Measurements from ENCODE around the gene HAUS2.

HAUS2 gene

GRCh38 chr15:42608110-42608531 lies 59.5 kb downstream of the HAUS2 start:
- H3K4me3 ChIP-seq (replicated peaks; ENCODE audit: low read depth, low read length): no peak overlapping the region
- TF ChIP-seq, protein P1, sequence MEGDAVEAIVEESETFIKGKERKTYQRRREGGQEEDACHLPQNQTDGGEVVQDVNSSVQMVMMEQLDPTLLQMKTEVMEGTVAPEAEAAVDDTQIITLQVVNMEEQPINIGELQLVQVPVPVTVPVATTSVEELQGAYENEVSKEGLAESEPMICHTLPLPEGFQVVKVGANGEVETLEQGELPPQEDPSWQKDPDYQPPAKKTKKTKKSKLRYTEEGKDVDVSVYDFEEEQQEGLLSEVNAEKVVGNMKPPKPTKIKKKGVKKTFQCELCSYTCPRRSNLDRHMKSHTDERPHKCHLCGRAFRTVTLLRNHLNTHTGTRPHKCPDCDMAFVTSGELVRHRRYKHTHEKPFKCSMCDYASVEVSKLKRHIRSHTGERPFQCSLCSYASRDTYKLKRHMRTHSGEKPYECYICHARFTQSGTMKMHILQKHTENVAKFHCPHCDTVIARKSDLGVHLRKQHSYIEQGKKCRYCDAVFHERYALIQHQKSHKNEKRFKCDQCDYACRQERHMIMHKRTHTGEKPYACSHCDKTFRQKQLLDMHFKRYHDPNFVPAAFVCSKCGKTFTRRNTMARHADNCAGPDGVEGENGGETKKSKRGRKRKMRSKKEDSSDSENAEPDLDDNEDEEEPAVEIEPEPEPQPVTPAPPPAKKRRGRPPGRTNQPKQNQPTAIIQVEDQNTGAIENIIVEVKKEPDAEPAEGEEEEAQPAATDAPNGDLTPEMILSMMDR (IDR thresholded peaks at IDR 0.05; ENCODE audit: low read length, missing control alignments): no peak
- DNase-seq (ENCODE audit: low read depth): no peak

DNA sequence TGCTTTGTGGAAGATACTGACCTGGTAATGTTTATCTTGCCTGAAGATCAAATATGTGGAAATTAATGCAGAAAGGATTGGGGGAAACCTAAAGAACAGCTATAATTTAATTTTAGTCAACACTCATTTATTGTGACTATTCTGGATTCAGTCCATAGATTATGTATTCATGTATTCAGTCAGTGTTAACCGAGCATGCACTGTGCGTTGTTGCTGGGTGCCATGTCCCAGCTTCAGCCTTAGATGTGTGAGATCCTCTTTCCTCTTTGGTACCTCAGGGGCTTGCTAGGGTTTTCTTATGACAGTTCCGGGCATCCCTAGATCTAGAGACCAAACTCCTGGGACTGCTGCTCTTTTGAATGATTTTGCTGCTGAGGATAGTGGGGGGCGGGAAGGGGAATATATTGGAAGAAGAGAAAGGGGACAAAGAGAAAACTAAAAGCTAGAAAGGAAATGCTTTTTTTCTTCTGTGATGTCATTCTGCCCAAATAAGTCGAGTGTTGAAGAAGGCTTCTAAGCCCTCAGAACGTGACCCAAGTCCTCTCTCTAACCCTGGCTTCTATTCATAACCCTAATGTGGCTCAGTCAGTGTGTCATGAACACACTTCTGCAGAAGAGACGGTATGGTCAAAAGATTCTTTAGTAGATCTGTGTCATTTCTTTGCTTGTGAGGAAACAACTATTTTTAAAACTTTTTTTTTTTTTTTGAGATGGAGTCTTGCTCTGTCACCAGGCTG lies 60.3 kb downstream of the HAUS2 start:
- DNase-seq (ENCODE audit: low read depth): no peak
- H3K4me3 ChIP-seq (replicated peaks; ENCODE audit: low read depth, low read length): no peak overlapping the region
- TF ChIP-seq, protein P1 (IDR thresholded peaks at IDR 0.05; ENCODE audit: low read length, missing control alignments): no peak

DNA sequence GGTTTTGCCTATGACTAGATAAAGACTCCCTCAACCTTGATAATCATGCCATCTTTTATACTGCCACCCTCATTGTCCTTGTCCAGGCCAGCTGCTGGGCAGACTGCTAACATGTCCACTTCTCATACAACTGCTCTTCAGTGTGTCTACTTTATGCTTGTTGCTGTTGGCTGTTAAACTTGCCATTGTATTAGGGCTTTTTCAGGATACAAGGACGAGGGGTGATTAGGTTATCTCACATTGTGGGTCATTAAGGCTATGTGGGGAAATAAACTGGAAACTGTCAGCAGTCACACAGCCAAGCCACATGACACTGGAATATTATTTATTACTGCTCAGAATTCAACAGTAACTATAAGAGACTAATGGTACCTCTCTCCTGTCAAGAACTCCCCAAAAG lies 62.9 kb downstream of the HAUS2 start:
- TF ChIP-seq, protein P1 (IDR thresholded peaks at IDR 0.05; ENCODE audit: low read length, missing control alignments): no peak
- DNase-seq (ENCODE audit: low read depth): no peak
- H3K4me3 ChIP-seq (replicated peaks; ENCODE audit: low read depth, low read length): no peak overlapping the region

DNA sequence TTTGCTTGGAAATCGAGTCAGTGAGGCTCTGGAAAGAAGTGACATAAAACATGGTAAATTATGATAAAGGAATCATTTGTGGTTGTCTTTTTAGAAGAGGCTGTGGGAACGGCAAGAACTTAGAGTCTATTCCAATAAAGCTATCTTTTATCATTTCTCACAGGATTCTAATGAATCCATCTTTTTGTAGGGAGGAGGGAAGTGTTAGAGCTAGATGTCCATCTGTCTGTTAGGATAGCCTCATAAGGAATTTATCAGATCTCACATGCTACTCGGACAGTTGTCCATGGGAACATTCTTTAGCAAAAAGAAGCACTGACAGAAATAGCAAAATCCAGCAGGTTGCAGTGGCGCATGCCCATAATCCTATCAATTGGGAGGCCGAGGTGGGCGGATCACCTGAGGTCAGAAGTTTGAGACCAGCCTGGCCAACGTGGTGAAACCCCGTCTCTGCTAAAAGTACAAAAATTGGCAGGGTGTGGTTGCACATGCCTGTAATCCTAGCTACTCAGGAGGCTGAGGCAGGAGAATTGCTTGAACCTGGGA lies 63.8 kb downstream of the HAUS2 start:
- TF ChIP-seq, protein P1 (IDR thresholded peaks at IDR 0.05; ENCODE audit: low read length, missing control alignments): no peak
- DNase-seq (ENCODE audit: low read depth): no peak
- no peak overlapping the region for H3K4me3 ChIP-seq (replicated peaks; ENCODE audit: low read depth, low read length)

DNA sequence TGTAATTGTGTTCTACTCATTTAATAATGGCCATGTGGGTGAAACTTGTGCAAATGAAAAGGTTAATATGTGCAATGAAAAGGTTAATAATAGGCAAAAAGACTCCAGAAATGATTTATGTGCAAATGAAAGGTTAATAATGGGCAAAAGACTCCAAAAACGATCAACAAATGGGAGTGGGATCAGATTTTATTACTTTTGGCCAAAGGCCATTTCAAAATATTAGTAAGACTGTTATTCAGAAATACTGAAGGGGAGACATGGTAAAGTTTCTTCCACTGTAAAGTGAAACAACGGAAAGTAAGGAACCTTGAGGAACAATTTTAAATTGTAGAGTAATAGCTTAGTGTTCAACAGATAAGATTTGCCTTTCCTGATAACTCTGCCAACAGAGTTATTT lies 67.5 kb downstream of the HAUS2 start:
- no peak for DNase-seq (ENCODE audit: low read depth)
- TF ChIP-seq, protein P1 (IDR thresholded peaks at IDR 0.05; ENCODE audit: low read length, missing control alignments): no peak
- no peak overlapping the region for H3K4me3 ChIP-seq (replicated peaks; ENCODE audit: low read depth, low read length)
